Sciatic nerve (tissue), 1 donor: ENCODE results near the gene PORCN. TPM values are rescaled to one million over a fixed set of nuclear protein-coding genes. Genes with fewer than 3 reads are reported as not detected.

Experiments used
- total RNA-seq: library from RNA; stranded (reverse); fragmentation: NEBNext Ultra II Directional; extraction: Animal tissue kit (Norgen Biotek cat#: 25700); gene quantifications from one replicate; pipeline ENCODE4 v1.2.1, GENCODE V29; 2021
- donor health status: DM: no; HTN: no; CAD: no.

PORCN gene
- total RNA-seq, 1 donor from 2014 or later = 7.4 TPM

Other genes starting within 250 kb of the PORCN start
- gene SSX3, start 152.3 kb upstream of the PORCN start, total RNA-seq = not detected
- not detected for gene SSX4, start 125.5 kb upstream of the PORCN start, total RNA-seq
- not detected for gene SSX4B, start 97.0 kb upstream of the PORCN start, total RNA-seq
- 9.7 TPM for gene SLC38A5, start 38.7 kb upstream of the PORCN start, total RNA-seq
- 30.6 TPM for gene FTSJ1, start 32.8 kb upstream of the PORCN start, total RNA-seq
- gene EBP, start 12.8 kb downstream of the PORCN start, total RNA-seq = 16.9 TPM
- gene TBC1D25, start 30.7 kb downstream of the PORCN start, total RNA-seq = 15.3 TPM
- gene RBM3, start 65.5 kb downstream of the PORCN start, total RNA-seq = 150 TPM
- 124 TPM for gene WDR13, start 88.5 kb downstream of the PORCN start, total RNA-seq
- gene WAS, start 174.8 kb downstream of the PORCN start, total RNA-seq = 14.4 TPM
- 5.3 TPM for gene SUV39H1, start 187.7 kb downstream of the PORCN start, total RNA-seq